HG03521 (cell line): ENCODE measurements around the gene CADM1.

Experiments
- ATAC-seq: cut with Tn5 transposase; IDR thresholded peaks from one replicate; pipeline ENCODE4 v1.9.1; 2021; ENCODE audit warnings: mild to moderate bottlenecking, moderate library complexity; ENCODE audit not compliant: unreplicated experiment

The CADM1 gene

DNA sequence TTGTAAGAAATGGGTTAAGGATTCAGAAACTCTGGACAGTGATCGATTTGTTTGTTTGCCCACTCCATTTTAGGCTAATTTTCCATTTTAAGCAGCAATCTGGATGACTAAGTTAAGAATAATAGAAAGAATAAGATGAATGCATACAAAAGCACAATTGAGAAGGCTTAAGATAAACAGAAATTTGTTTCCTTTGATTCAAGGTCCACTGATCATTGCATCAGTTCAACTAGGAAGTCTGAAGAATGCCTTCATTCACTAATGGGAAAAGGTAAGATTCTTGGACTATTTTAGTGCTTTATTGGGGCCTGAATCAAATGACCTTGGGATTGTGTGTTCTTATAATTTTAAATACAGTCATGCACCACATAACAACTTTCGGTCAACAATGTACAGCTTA is 140.8 kb downstream of the CADM1 start:
- no peak for ATAC-seq

DNA sequence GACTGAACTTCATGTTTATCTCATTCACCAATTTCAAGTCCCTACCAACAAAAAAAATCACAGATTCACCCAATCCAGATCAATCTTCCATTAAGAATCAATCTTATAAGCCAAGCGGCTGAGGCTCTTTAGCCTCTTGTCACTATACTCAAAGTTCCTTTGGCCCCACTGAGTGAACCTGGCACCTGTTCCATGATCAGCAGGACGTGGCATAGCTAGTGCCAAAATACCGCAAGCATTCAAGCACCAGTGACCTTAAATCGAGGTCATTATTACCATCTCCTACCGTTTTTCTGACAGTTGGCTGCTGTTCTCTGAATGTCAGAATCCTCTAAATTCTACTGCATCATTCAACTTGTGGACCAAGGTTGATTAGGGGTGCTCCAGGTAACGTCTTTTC is 141.2 kb downstream of the CADM1 start:
- ATAC-seq = no peak

DNA sequence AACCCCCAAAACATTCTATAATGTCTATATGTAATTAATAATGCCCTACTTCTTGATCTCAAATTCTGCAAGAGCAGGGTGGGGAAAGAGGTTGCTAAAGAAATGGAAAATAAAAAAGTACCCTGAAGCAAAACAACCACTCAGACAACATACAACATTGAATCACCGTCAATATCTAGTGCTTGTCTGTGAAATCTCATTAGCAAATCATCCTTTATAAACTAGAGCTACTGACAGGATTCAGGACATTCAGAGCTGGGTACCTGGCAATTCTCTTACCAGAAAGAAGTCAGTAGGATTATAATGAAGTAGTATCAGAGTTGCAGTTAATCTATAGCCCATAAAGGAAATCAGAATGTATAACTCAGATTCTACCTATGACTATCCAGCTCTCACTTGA is 143.2 kb downstream of the CADM1 start:
- ATAC-seq = no peak

DNA sequence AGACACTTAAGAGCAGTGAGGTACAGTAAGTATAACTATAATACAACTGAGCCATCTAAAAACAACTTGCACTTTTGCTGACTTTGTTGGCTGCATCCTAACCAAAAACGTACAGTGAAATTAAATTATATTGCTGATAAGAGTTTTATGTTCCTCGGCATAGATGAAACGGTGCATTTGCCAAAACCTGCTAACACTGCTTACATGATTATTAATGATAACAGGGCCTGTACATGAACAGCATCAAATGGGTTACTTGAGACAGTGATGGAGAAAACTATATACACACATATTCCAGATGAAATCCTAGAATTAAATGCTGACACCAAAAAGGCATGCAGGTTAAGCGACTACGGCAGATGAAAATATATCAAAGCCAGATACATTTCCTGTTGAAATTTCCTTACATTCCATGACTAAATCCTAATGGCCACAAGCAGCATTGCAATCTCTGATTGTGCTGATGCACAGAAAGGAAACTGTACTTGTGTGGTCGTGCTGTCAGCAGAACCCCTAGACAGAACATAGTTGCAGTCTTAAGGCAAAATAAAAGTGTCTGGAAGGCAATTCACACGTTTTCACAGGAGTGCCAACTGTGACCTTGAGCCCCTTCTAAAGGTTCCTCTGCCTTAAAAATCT is 143.9 kb downstream of the CADM1 start:
- ATAC-seq = no peak

DNA sequence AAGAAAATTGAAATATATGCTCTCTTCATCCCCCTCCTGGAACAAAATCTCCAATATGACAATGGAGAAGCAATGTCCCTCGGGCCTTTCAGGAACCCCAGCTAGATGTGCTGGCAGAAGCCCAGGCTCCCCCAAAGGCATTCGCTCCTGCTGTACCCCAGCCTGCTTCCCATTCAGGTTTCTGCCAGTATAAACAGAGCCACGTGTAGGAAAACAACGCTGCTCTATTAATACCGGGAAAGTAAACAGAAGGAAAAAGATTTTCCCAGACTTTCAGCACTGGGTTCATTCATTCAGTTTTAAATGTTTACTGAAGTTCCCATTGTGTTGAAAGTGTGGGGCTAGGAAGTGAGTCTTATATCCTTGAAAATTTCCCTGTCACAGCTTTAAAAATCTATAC is 147.1 kb downstream of the CADM1 start:
- ATAC-seq = no peak

DNA sequence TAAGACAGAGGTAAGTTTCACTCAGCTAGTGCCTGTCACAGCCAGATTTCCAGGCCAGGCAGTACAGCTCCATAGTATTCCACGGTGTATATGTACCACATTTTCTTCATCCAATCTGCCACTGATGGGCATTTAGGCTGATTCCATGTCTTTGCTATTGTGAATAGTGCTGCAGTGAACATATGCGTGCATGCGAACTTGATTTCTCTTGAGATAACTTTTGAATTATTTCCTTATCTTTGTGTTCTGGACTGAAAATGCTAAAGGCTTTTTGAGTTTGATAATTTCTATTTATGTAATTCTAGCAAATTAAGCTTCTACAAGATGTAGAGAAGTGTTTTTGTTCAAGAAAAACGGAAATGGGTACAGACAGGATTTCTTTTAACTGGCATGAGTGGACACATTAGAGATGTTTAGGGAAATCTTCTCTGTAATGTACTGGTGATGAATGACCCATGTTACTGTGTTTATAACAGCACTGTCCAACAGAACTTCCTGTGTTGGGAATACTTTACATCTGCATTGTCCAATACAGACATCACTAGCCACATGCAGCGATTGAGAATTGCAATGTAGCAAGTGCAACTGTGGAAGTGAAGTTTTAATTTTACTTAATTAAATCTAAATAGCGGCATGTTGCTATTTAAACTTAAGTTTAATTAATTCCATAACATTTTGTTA is 151.3 kb downstream of the CADM1 start:
- no peak for ATAC-seq

DNA sequence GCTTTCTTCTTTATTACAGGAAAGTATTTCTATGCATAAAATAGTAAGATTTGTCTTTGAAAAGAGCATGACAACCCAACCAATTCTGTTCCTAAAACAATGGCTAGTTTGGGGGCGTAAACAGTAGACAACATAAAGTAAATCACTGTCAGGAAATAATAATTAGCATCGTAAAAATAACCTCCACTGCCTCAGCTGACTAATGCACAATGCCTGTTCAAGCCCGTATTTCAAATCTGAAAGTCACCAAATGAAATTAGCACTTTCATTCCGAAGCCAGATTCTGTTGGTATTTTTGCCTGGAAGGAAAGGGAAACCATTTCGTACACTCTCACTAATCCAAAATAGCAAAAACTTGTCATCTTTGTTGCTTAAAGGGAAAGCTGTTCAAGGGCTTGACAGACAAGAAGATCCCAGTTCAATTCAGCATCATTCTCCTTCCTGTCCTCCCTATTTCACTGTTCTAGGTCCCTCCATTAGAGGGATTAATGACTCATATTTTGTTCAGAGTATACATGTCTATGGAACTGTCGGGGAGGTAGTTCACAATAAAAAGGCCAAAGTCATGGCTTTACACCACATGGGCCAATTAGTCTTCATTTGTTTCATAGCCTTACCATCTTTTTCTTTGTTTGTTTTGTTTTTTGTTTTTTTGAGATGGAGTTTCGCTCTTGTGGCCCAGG is 154.7 kb downstream of the CADM1 start:
- no peak for ATAC-seq

DNA sequence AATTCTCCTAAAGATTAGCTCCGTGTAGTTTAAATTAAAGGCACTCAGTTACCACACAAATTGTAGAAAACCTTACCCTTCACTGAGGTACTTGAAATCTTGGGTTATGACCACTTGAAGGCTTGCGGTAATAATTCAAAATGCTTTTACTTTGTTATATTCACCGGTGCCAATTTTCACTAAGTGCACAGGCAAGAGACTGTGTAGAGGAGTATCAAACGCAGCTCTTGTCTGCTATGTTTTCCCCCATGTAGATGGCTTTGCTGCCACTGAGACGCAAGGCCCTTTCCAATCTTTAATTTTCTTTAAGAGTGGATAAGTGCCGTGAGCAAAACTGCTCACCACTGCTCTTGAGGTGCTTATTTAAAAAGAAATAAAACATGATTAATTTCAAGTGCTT is 155.8 kb downstream of the CADM1 start:
- ATAC-seq = no peak

DNA sequence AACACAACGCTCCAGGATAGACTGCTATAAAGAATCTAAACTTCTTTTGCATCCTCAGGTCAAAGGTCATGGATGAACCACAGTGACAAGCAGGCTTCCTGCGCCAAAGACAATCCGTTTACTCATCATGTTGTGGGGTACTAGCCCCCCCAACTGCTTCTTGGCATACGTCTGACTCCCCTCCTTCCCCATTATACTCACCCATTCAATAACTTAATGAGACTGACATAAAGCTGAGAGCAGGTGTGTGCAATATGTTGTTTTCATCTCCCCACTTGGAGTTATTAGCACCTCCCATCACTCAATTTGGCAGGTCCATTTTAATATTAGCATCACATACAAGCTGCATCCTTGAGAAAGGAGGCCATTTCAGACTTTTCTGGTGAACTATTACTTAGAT is 157.1 kb downstream of the CADM1 start:
- ATAC-seq = no peak

DNA sequence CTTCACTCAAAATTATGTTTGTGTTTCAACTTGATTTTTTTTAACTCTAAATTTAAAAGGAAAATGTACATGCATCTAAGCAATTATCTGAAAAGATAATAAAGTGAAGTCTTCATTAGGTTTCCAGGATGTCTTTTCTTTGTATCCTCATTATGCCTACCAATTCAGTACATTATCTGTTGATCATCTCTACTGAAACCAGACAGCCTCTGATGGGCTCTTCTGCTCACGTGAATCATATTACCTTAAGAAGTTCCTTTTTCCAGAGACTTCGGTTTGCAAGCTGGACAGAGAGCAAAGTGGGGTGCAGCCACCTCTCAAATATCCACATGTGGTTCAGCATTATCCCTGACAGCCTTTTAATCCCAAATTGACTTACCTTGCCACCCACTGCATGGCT is 158.4 kb downstream of the CADM1 start:
- no peak for ATAC-seq

DNA sequence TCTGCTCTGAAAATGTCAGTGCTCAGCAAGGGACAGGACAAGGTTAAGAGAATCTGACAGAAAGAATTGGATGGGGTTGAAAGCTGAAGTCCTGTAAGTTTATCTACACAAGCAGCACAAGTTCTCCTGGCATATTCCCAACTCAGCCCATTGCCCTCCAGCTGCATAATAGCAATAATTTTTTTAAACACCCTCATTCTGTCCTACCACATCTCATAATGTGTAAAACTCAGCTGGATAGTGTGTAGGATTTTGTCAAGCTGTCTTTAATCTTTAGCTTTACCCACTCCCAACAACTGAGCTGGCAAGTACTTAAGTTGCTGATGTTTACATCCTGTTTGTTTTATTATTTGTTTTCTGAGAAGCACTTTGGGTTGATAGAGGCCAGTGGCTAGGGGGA is 158.9 kb downstream of the CADM1 start:
- ATAC-seq = no peak

DNA sequence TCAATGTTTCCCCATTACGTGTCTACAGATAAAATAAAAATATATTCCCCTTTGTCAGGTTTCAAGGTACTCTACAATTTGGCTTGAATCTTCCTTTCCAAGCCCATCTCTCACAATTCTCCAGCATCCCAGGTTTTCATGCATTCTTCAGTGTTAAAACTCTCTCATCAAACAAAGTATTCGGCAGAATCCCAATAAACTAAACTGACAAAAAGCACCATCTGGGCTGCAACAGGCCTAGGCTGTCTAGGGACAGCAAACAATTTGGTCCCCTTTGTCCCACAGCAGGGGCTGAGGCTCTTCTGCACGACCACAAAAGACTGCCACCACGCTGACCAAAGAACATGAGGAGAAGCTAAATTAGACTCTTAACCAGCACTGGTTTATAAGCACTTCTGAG is 159.4 kb downstream of the CADM1 start:
- no peak for ATAC-seq

DNA sequence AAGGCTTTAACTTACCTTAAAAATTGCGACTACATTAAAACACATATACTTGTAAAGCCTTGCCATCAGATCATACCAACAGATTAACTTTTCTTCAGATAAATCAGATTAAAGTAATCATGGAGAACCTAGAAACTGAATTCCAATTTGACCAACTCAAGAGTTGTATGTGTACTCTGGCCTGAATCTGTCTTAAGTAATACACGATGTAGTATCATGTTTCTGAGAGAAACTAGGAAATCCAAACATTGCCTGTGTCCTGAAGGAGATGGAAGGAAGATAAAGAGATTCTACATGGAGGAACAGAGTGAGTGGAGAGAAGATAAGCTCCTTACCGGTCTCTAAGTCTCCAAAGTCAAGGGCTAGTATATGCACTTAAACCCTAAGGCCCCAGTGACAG is 162.1 kb downstream of the CADM1 start:
- ATAC-seq = no peak

DNA sequence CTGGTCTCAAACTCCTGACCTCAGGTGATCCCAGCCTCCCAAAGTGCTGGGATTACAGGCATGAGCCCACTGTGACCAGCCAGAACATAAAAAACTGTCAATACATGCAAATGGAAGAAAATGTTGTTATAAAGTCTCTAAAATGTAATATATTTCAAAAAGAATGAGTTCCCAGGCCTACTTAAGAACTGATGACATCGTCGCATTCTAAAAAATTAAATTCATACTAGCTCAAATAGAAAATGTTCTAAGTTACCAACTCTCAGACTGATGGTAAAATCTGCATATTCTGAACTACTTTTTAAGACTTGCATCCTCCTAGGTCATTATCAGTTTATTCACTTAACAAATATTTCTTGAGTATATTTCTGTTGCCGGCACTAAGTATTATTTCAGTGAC is 163.3 kb downstream of the CADM1 start:
- no peak for ATAC-seq

DNA sequence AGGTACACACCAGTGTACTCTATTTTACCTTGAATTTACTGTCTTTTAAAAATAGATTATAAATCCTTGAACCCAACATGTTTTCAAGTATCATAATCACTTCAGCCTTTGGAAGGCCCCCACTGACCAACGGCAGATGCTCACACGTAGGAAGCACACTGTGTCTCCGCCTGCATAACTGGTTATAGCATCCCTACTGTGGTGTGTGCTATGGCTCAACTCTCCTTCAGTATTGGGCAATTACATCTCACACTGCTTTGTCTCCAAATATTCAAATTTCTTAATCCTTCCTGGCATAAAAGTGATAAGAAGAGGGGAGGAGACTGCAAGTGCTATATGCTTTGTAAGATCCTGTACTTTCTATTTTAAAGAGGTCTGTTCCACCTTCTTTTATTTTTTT is 165.7 kb downstream of the CADM1 start:
- no peak for ATAC-seq

DNA sequence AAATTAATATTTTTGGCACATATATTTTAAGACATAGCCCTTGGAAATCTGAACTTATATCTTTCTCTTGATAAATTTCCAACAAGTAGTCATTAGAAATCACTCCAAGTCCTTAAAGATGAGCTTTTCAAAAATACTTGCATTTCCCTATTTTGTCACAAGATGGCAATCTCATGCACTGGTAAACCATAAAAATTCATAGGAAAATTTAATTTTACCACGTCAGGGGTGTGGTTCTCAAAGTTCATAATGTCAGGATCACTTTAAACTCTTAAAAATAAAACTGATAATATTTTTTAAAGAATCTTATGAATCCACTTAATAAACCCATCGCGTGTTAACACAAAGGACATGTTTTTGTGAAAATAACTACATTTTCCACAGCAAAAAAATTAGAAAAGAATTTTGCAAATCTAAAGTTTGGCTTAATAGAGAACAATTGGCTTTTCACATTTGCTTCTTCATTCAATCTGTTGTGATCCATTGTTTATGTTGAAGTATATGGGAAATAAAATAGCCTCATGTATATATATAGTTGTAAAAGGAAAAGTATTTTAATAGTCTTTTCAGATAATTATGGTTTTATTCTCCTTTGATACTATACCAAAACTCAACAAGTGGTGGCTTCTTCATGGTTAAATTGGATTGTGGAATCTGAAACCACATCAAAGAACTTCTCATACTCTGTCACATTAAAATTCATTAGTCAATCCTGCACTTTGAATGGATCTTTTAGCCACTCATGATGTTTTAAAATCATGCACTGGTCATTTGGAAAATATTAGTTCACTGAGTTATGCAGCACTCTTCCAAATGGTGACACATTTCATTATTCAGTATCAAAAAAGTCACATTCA is 169.1 kb downstream of the CADM1 start:
- no peak for ATAC-seq

DNA sequence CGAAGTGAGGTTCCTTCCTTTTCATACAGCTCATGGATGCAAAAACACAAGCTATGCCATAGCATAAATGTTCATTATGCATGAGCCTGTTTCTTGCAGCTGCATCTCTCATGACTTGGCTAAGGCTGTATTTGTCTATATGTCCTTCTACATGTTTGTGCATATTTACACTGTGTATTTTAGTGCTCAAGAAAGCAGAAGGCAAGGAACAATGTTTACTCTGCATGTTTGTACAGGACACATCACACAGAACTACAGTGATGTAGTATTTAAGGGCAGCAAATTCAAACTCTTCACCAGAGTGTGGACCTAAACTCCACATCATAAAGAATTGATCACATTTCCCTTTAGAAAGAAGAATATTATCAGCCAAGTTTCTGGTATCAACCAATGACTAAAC is 170.3 kb downstream of the CADM1 start:
- ATAC-seq = no peak

DNA sequence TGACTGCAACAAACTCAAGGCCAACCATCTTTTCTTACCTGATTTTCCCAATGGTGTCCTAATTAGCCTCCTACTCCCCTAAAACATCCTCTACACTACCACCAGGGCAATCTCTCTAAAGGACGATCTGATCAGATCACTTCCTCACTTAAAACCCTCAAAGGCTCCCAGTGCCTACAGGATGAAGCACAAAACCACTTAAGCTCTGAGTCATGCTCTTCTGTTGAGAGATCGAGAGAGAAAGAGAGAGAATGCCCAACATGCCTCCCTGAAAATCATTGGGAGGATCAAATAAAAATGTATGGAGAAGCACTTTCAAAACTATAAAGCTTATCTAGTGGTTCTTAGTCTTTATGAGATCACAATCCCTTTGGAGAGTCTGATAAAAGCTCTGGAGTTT is 171.1 kb downstream of the CADM1 start:
- no peak for ATAC-seq

DNA sequence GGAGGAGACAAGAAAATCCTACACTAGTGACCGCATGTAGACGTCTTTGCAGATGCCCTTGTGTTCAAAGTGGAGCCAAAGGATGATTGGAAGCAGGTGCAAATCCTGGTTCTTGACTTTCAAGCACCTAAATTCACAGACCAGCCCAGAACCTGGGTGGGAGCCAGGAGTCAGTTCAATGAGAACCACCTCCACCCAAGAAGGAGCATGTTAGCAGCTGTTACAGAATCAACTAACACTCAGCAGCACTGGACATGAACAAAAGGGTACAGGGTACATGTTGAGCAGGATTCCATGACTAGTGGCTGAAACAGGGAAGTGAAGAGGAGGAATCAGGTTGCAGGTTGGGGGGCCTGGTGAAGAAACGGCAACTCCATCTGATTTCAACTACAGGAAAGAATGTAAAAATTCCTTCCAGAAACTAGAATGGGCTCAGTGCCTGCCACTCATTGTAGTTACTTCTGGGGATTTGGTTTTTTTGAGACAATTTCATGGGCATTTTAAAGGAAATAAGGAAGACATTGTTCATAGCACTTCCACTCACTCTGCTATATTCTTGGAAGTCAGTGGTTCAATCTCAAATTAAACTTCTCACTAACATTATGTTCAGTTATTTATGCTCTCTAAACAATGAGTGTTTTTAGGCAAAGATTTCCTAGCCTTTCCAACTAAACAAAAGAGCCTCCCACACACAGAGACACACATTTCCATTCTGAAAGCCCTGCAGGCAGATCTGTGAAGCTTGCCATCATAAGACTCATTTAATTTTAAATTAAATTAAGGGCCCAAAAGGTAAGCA is 173.3 kb downstream of the CADM1 start:
- no peak for ATAC-seq

DNA sequence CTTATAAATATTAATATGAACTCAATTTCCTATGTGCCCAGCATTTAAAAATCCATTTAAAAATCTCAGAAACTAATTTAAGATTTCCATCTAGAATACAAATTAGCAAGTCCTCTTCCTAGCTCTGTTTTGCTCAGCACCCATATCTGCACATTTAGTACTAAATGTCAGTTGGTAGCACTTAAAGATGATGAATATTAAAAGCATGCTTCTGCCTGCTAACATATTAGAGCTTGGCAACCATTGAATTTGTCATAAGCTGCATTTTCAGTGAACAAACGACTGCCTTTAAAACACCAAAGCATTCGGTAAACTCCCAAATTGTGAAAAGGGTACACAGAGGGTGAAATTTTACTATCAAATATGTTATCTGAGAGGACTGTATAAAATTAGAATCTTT is 177.7 kb downstream of the CADM1 start:
- no peak for ATAC-seq

DNA sequence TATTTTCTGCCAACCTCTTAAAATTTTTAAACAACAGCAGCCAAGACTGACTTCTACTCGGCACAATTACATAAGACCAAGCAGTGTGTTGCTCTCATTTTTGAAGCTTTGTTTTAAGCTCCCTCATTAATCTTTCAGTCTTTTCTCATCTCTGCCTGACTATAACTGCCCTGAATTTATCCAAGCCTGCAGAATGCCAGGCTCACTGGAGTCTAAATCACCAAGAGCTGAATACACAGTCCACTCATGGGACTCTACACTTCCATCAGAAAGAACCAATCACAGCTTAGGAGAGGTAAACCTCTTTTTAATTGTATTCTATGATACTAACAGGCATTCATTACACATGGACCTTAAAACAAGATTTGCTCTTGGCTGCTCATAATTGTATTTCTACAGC is 178.7 kb downstream of the CADM1 start:
- ATAC-seq = no peak
